HEK293 (cell line): ENCODE data around the gene FAM193B.

Experiments
- MEIS1 ChIP-seq: sonication (generic); formaldehyde crosslinking; IDR thresholded peaks from 2 replicates; pipeline ENCODE4 v1.8.1; 2022; ENCODE audit warnings: missing genetic modification reagents, mild to moderate bottlenecking, borderline replicate concordance
- SP7 ChIP-seq: fragments of 450-650 bp; formaldehyde crosslinking; IDR thresholded peaks from 2 replicates; pipeline ENCODE4 v1.5.1; 2016; ENCODE audit warnings: missing biosample characterization, missing genetic modification characterization
- TSHZ1 ChIP-seq: fragments of 450-650 bp; formaldehyde crosslinking; IDR thresholded peaks from 2 replicates; pipeline ENCODE4 v1.5.1; 2016; ENCODE audit warnings: missing biosample characterization, missing genetic modification characterization, borderline replicate concordance
- ZBTB10 ChIP-seq: fragments of 450-650 bp; formaldehyde crosslinking; IDR thresholded peaks from 2 replicates; pipeline ENCODE4 v1.5.1; 2016; ENCODE audit warnings: missing biosample characterization, missing genetic modification characterization
- ZBTB48 ChIP-seq: fragments of 450-650 bp; formaldehyde crosslinking; IDR thresholded peaks from 2 replicates; pipeline ENCODE4 v1.5.1; 2016; ENCODE audit warnings: missing biosample characterization, missing genetic modification characterization
- ZBTB8A ChIP-seq: fragments of 450-650 bp; formaldehyde crosslinking; IDR thresholded peaks from 2 replicates; pipeline ENCODE4 v1.5.1; 2016; ENCODE audit warnings: missing biosample characterization, missing genetic modification characterization
- ZFP69B ChIP-seq: fragments of 450-650 bp; formaldehyde crosslinking; IDR thresholded peaks from 2 replicates; pipeline ENCODE4 v1.5.1; 2016; ENCODE audit warnings: missing biosample characterization, missing genetic modification characterization
- ZNF169 ChIP-seq: fragments of 450-650 bp; formaldehyde crosslinking; IDR thresholded peaks from 2 replicates; pipeline ENCODE4 v1.5.1; 2016; ENCODE audit warnings: missing biosample characterization, missing genetic modification characterization
- ZNF302 ChIP-seq: fragments of 450-650 bp; formaldehyde crosslinking; IDR thresholded peaks from 2 replicates; pipeline ENCODE4 v1.5.1; 2016; ENCODE audit warnings: missing biosample characterization, missing genetic modification characterization, low read depth
- ZNF391 ChIP-seq: fragments of 450-650 bp; formaldehyde crosslinking; IDR thresholded peaks from 2 replicates; pipeline ENCODE4 v1.5.1; 2016; ENCODE audit warnings: low read depth, missing biosample characterization, missing genetic modification characterization, borderline replicate concordance
- ZNF398 ChIP-seq: fragments of 450-650 bp; formaldehyde crosslinking; IDR thresholded peaks from 2 replicates; pipeline ENCODE4 v1.5.1; 2017; ENCODE audit warnings: missing biosample characterization, missing genetic modification characterization
- ZNF510 ChIP-seq: fragments of 450-650 bp; formaldehyde crosslinking; IDR thresholded peaks from 2 replicates; pipeline ENCODE4 v1.5.1; 2018; ENCODE audit warnings: mild to moderate bottlenecking, missing genetic modification characterization, missing biosample characterization; ENCODE audit not compliant: insufficient replicate concordance
- ZNF514 ChIP-seq: fragments of 450-650 bp; formaldehyde crosslinking; IDR thresholded peaks from 2 replicates; pipeline ENCODE4 v1.5.1; 2016; ENCODE audit warnings: missing biosample characterization, missing genetic modification characterization
- ZNF548 ChIP-seq: fragments of 450-650 bp; formaldehyde crosslinking; IDR thresholded peaks from 2 replicates; pipeline ENCODE4 v1.5.1; 2016; ENCODE audit warnings: missing biosample characterization, missing genetic modification characterization
- ZNF560 ChIP-seq: fragments of 450-650 bp; formaldehyde crosslinking; IDR thresholded peaks from 2 replicates; pipeline ENCODE4 v1.5.1; 2017; ENCODE audit warnings: missing biosample characterization, missing genetic modification characterization, borderline replicate concordance
- ZNF571 ChIP-seq: fragments of 450-650 bp; formaldehyde crosslinking; IDR thresholded peaks from 2 replicates; pipeline ENCODE4 v1.5.0; 2017; ENCODE audit warnings: missing biosample characterization, missing genetic modification characterization
- ZNF596 ChIP-seq: fragments of 450-650 bp; IDR thresholded peaks from 2 replicates; pipeline ENCODE4 v1.5.0; 2018; ENCODE audit warnings: missing biosample characterization, mild to moderate bottlenecking, missing genetic modification characterization, moderate library complexity
- ZNF600 ChIP-seq: fragments of 450-650 bp; formaldehyde crosslinking; IDR thresholded peaks from 2 replicates; pipeline ENCODE4 v1.5.1; 2016; ENCODE audit warnings: missing biosample characterization, missing genetic modification characterization
- ZNF623 ChIP-seq: fragments of 450-650 bp; formaldehyde crosslinking; IDR thresholded peaks from 2 replicates; pipeline ENCODE4 v1.5.1; 2016; ENCODE audit warnings: missing biosample characterization, missing genetic modification characterization
- ZNF670 ChIP-seq: fragments of 450-650 bp; formaldehyde crosslinking; IDR thresholded peaks from 2 replicates; pipeline ENCODE4 v1.5.1; 2016; ENCODE audit warnings: missing biosample characterization, missing genetic modification characterization, low read depth
- ZNF747 ChIP-seq: fragments of 450-650 bp; formaldehyde crosslinking; IDR thresholded peaks from 2 replicates; pipeline ENCODE4 v1.5.1; 2016; ENCODE audit warnings: missing biosample characterization, missing genetic modification characterization
- TF ChIP-seq, protein P1 (sequence below): fragments of 450-650 bp; formaldehyde crosslinking; conservative IDR thresholded peaks from 2 replicates; pipeline ENCODE4 v1.5.1; 2016; ENCODE audit warnings: low read depth, missing biosample characterization, missing genetic modification characterization
- TF ChIP-seq, protein P2 (sequence below): fragments of 450-650 bp; formaldehyde crosslinking; IDR thresholded peaks from 2 replicates; pipeline ENCODE4 v1.5.1; 2016; ENCODE audit warnings: missing biosample characterization, missing genetic modification characterization

Gene FAM193B

DNA sequence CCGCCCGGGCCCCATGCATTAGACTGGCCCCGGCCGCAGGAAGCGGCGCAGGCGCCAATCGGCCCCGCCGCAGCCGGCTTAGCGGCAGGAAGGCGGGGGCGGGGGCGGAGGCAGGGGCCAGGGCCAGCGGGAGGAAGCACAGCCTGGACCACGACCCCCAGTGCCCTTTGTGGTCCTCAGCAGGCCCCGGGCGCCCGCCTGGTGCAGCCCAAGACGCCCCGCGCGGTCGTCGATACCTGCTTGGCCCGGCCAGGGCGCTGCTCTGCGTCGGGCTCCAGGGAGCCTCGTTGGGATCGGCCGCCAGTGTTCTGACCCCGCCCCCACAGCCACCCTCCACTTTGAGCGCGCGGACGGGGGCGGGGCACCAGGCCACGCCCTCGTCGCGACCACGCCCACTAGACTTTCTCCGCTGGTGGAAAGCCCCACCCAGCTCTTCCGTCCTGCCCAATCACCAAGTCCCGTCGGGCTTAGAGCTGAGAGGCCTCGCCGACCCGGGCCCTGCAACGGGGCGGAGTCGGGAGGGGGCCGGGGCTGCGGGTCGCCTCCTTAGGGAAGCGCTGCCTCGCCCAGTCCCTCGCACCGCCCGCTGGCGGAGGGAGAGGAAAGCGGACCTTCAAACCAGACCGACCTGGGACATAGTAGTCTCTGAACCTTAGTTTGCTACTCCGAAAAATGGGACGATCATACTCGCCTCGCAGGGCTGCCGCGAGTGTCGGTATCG lies 56.9 kb downstream of the FAM193B start, which contains the start of gene PDLIM7 (continued):
- TF ChIP-seq TSHZ1 (tag by site-specific recombination): no peak
- no peak for TF ChIP-seq ZNF302 (tag by site-specific recombination)
- peak; percentile 74 for TF ChIP-seq ZNF600
- TF ChIP-seq ZNF548: no peak
- peak; percentile 55; the same call in 1 of the 2 replicates for TF ChIP-seq SP7 (tag by site-specific recombination)
- TF ChIP-seq ZNF514 (tag by site-specific recombination): no peak
- no peak for TF ChIP-seq ZNF560 (tag by site-specific recombination)
- TF ChIP-seq ZNF169 (tag by site-specific recombination): no peak
- peak; percentile 81 for TF ChIP-seq ZBTB48
- TF ChIP-seq ZFP69B: no peak
- TF ChIP-seq ZNF391: 0 out of 2 replicates have a peak, but pooled peaks have one; percentile 15
- peak; percentile 98 for TF ChIP-seq ZBTB8A (tag by site-specific recombination)
- TF ChIP-seq ZNF398: no peak
- no peak for TF ChIP-seq MEIS1 (CRISPR knock-in tag)
- TF ChIP-seq ZNF571: no peak
- TF ChIP-seq ZNF510 (tag by site-specific recombination): no peak
- no peak for TF ChIP-seq ZNF670 (tag by site-specific recombination)
- TF ChIP-seq, protein P1, sequence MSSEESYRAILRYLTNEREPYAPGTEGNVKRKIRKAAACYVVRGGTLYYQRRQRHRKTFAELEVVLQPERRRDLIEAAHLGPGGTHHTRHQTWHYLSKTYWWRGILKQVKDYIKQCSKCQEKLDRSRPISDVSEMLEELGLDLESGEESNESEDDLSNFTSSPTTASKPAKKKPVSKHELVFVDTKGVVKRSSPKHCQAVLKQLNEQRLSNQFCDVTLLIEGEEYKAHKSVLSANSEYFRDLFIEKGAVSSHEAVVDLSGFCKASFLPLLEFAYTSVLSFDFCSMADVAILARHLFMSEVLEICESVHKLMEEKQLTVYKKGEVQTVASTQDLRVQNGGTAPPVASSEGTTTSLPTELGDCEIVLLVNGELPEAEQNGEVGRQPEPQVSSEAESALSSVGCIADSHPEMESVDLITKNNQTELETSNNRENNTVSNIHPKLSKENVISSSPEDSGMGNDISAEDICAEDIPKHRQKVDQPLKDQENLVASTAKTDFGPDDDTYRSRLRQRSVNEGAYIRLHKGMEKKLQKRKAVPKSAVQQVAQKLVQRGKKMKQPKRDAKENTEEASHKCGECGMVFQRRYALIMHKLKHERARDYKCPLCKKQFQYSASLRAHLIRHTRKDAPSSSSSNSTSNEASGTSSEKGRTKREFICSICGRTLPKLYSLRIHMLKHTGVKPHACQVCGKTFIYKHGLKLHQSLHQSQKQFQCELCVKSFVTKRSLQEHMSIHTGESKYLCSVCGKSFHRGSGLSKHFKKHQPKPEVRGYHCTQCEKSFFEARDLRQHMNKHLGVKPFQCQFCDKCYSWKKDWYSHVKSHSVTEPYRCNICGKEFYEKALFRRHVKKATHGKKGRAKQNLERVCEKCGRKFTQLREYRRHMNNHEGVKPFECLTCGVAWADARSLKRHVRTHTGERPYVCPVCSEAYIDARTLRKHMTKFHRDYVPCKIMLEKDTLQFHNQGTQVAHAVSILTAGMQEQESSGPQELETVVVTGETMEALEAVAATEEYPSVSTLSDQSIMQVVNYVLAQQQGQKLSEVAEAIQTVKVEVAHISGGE: no peak
- no peak for TF ChIP-seq ZNF623 (tag by site-specific recombination)
- TF ChIP-seq, protein P2, sequence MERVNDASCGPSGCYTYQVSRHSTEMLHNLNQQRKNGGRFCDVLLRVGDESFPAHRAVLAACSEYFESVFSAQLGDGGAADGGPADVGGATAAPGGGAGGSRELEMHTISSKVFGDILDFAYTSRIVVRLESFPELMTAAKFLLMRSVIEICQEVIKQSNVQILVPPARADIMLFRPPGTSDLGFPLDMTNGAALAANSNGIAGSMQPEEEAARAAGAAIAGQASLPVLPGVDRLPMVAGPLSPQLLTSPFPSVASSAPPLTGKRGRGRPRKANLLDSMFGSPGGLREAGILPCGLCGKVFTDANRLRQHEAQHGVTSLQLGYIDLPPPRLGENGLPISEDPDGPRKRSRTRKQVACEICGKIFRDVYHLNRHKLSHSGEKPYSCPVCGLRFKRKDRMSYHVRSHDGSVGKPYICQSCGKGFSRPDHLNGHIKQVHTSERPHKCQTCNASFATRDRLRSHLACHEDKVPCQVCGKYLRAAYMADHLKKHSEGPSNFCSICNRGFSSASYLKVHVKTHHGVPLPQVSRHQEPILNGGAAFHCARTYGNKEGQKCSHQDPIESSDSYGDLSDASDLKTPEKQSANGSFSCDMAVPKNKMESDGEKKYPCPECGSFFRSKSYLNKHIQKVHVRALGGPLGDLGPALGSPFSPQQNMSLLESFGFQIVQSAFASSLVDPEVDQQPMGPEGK: peak; percentile 86
- no peak; the same call in 1 of the 2 replicates for TF ChIP-seq ZBTB10 (tag by site-specific recombination)
- no peak for TF ChIP-seq ZNF596
- no peak for TF ChIP-seq ZNF747 (tag by site-specific recombination)
